ENCODE measurements around the gene STIMATE.

STIMATE gene

GRCh38 chr3:52926554-52926953 is 29.2 kb upstream of the STIMATE start:
- no peak for TF ChIP-seq CTCF (IDR thresholded peaks at IDR 0.05; ENCODE audit: control insufficient read depth, extremely low read depth, insufficient read depth)
- H3K4me3 ChIP-seq (ENCODE audit: low read depth, low read length) = no peak overlapping the region
- DNase-seq (ENCODE audit: low read depth) = no peak

DNA sequence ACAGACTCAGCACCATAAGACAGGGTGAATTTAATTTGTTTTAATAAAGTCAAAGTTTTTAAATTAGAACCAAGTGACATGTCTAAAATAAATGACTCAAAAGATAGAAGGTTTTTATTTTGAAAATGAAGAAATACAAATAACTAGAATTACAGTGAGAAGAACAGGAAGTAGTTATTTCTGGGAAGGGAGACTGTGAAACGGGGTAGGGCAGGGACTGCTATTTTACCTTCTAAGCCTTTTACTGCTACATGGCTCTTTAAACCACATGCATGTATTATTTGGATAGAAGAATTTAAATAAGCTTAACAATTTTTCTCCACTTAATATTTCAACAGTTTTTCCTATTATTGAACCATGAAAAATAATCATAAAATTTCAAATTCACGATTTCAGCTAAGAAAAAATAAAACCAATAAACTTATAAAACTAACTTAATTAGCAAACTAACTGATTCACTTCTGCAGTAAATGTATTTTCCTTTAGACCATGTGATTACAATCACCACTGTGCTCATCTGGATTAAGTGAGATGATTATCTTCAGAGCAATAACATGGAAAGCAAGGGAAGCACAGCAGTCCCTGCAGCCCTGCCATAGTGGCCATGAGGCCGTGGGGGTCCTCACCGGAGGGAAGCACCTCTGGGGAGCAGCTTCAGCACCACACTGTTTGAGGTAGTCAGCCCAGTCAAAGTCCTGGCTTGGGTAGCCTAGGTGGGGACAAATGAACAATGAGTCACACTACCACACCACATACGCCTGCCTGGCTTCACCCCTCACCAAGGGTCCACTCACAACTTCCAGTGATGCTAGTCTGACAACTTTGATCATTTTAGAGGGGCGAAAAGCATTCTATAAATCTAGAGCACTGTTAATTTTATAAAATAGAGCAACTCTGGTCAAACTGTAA is 28.3 kb upstream of the STIMATE start:
- no peak for DNase-seq (ENCODE audit: low read depth)
- no peak for TF ChIP-seq CTCF (IDR thresholded peaks at IDR 0.05; ENCODE audit: control insufficient read depth, extremely low read depth, insufficient read depth)

DNA sequence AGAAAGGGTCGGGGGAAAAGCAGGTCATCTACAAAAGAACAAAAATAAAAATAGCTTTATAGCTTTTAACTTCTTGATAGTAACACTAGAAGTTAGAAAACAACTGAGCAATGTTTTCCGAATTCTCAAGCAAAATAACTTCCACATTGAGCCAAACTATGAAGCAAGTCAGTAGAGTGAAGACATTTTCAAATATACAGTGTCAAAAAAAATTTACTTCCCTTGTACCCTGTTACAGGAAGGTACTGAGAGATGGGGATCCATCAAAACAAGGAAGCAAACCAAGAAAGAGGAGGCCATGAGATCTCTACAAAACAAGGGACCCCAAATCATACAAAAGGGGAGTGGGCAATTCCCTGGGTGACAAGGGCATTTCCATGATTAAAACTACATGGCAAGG is 26.6 kb upstream of the STIMATE start:
- no peak for TF ChIP-seq CTCF (IDR thresholded peaks at IDR 0.05; ENCODE audit: control insufficient read depth, extremely low read depth, insufficient read depth)
- no peak overlapping the region for H3K4me3 ChIP-seq (ENCODE audit: low read depth, low read length)
- no peak for DNase-seq (ENCODE audit: low read depth)

More for the DNA sequence above, 28.3 kb upstream of the STIMATE start:
- no peak overlapping the region for H3K4me3 ChIP-seq (ENCODE audit: low read depth, low read length)

DNA sequence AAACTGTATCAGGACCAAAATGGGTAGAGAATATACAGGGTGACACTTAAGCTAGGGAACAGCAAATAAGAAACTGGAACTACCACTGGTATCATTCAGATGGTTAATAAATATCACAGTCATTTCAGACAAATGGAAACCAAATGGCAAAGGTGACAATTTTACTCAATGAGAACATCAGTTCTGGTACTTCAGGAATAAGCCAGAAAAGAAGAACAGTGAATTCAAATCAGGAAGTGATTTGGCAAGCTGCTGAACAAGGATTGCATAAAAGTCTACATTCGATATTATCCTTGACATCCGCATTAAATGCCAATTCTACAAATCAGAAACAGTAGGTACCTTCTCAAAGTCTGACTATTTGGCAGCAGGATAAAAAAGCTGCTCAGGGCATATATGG is 23.5 kb upstream of the STIMATE start:
- DNase-seq (ENCODE audit: low read depth) = no peak

GRCh38 chr3:52917044-52917443 is 19.7 kb upstream of the STIMATE start:
- TF ChIP-seq CTCF (IDR thresholded peaks at IDR 0.05; ENCODE audit: control insufficient read depth, extremely low read depth, insufficient read depth) = no peak
- DNase-seq (ENCODE audit: low read depth) = no peak
- no peak overlapping the region for H3K4me3 ChIP-seq (ENCODE audit: low read depth, low read length)

More for the DNA sequence above, 23.5 kb upstream of the STIMATE start:
- TF ChIP-seq CTCF (IDR thresholded peaks at IDR 0.05; ENCODE audit: control insufficient read depth, extremely low read depth, insufficient read depth) = no peak
- H3K4me3 ChIP-seq (ENCODE audit: low read depth, low read length) = no peak overlapping the region

DNA sequence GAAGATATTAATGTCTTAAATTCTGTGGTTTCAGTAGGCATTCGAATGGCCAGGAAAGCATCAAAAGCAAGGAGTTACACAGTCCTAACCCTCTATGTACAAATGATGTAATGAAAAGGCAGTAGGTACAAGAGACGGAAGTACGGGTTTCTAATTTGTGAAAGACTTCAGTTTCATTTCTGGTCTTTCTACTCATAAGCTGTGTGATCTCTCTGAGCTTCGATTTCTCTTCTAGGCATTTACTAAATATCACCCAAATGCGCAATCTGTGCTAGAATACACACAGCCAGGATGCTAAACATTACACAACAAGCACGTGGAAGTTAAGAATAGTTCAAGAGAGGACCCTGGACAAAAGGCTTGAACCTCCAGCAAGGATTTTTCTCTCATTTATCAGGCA is 17.9 kb upstream of the STIMATE start:
- no peak for DNase-seq (ENCODE audit: low read depth)
- no peak overlapping the region for H3K4me3 ChIP-seq (ENCODE audit: low read depth, low read length)
- TF ChIP-seq CTCF (IDR thresholded peaks at IDR 0.05; ENCODE audit: control insufficient read depth, extremely low read depth, insufficient read depth) = no peak
